HTERT RPE-1 (cell line): ENCODE results near the gene SAXO1.
"Not testable (repeated sequence)": the region's sequence is repeated elsewhere in the genome, so short reads cannot be mapped to it uniquely, and the experiment has no call there.

Experiments
- in situ Hi-C: fragments of 300-500 bp; cut with MboI; formaldehyde crosslinking; loops from 4 replicates; pipeline ENCODE4 v1.14.3; 2020; ENCODE audit warnings: low sequenced_read_pairs

Gene SAXO1

GRCh38 chr9:19033015-19033414 lies at the start of gene SAXO1:
Gene SAXO1, minus strand, starts transcription at chr9:19033209. Its CDS starts 301 bp downstream, at chr9:19032908.
- in situ Hi-C loops = no loop called here

GRCh38 chr9:19074836-19075235 lies 41.8 kb upstream of the SAXO1 start:
- in situ Hi-C loops = no loop called here

GRCh38 chr9:19074229-19074628 lies 41.2 kb upstream of the SAXO1 start:
- in situ Hi-C loops = no loop called here

GRCh38 chr9:19057033-19057432 lies 24.0 kb upstream of the SAXO1 start:
- in situ Hi-C loops = no loop called here

- in situ Hi-C loops = no loop called here
Observed at GRCh38 chr9:19050637-19051591, 17.9 kb upstream of the SAXO1 start.

GRCh38 chr9:19049917-19050636 lies 17.1 kb upstream of the SAXO1 start:
- in situ Hi-C loops = no loop called here

GRCh38 chr9:19048966-19049916 lies 16.2 kb upstream of the SAXO1 start, which contains the start of gene RRAGA:
Gene RRAGA, plus strand, starts transcription at chr9:19049427. Its CDS starts 233 bp downstream, at chr9:19049660.
- in situ Hi-C loops = no loop called here

- in situ Hi-C loops = no loop called here
Observed at GRCh38 chr9:19036611-19037010, 3.6 kb upstream of the SAXO1 start.

GRCh38 chr9:19032406-19032805 lies 603 bp downstream of the SAXO1 start:
- in situ Hi-C loops = no loop called here

- in situ Hi-C loops = no loop called here
Observed at GRCh38 chr9:19030899-19031298, 2.1 kb downstream of the SAXO1 start.

GRCh38 chr9:19028835-19029451 lies 4.1 kb downstream of the SAXO1 start:
- in situ Hi-C loops = no loop called here

- in situ Hi-C loops = no loop called here
Observed at GRCh38 chr9:19027825-19028224, 5.2 kb downstream of the SAXO1 start.

- in situ Hi-C loops = no loop called here
Observed at GRCh38 chr9:19026375-19026774, 6.6 kb downstream of the SAXO1 start.

GRCh38 chr9:19023078-19023477 lies 9.9 kb downstream of the SAXO1 start:
- in situ Hi-C loops = no loop called here

- in situ Hi-C loops = no loop called here
Observed at GRCh38 chr9:19022206-19022605, 10.8 kb downstream of the SAXO1 start.

GRCh38 chr9:19021649-19022048 lies 11.4 kb downstream of the SAXO1 start:
- in situ Hi-C loops = not testable (repeated sequence)

- in situ Hi-C loops = no loop called here
Observed at GRCh38 chr9:19020886-19021455, 12.0 kb downstream of the SAXO1 start.

- in situ Hi-C loops = no loop called here
Observed at GRCh38 chr9:19018201-19018600, 14.8 kb downstream of the SAXO1 start.

- in situ Hi-C loops = no loop called here
Observed at GRCh38 chr9:19009391-19009965, 23.5 kb downstream of the SAXO1 start.

GRCh38 chr9:19000133-19000532 lies 32.9 kb downstream of the SAXO1 start:
- in situ Hi-C loops = no loop called here
